ENCODE results near the gene KCNH4.
"Not testable (repeated sequence)": the region's sequence is repeated elsewhere in the genome, so short reads cannot be mapped to it uniquely, and the experiment has no call there.

Gene KCNH4

DNA sequence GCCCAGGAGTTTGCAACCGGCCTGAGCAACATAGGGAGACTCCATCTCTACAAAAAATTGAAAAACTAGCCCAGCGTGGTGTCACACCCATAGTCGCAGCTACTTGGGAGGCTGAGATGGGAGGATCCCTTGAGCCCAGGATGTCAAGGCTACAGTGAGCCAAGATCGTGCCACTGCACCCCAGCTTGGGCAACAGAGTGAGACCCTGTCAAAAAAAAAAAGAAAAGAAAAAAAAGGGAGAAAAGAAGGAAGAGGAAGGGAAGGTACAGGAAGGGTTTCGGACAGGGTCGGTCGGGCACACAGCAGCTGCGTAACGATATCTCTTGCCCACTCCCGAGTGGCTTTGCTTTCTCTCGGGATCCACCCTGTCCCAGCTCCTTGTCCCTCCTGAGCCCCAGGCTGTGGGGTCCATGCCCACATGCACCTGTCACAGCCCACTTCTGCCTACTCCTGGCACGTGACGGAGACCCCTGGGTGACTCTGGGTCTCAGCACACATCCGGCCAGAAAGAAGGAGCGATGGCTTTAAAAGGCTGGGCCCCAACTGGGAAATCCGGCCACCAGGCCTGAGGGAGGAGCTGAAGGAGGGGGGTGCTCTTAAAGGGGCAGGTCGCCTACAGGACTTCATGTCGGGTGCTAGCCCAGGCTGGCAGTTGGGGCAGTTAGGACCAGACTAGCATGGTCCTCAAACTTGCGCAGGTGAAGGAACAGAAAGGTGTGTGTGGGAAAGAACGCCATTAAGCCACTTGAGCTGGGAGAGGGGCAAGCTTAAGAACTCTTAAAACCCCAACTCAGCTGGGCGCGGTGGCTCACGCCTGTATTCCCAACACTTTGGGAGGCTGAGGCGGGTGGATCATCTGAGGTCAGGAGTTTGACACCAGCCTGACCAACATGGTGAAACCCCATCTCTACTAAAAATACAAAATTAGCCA lies 13.3 kb upstream of the KCNH4 start, which contains the start of gene GHDC:
TSS of gene GHDC (minus strand) at position 526 of the 931 bp plus-strand sequence. CDS start 913 bp downstream, outside the sequence.
- peak; percentile 69 for DNase-seq

GRCh38 chr17:42193216-42193968 lies 12.4 kb upstream of the KCNH4 start:
- DNase-seq: no peak

GRCh38 chr17:42192189-42193126 lies 11.5 kb upstream of the KCNH4 start:
- no peak for DNase-seq

- no peak for DNase-seq
Observed at GRCh38 chr17:42191275-42191608, 10.3 kb upstream of the KCNH4 start.

GRCh38 chr17:42190491-42191274 lies 9.7 kb upstream of the KCNH4 start:
- DNase-seq: no peak

GRCh38 chr17:42189651-42189965 lies 8.7 kb upstream of the KCNH4 start:
- DNase-seq: no peak

DNA sequence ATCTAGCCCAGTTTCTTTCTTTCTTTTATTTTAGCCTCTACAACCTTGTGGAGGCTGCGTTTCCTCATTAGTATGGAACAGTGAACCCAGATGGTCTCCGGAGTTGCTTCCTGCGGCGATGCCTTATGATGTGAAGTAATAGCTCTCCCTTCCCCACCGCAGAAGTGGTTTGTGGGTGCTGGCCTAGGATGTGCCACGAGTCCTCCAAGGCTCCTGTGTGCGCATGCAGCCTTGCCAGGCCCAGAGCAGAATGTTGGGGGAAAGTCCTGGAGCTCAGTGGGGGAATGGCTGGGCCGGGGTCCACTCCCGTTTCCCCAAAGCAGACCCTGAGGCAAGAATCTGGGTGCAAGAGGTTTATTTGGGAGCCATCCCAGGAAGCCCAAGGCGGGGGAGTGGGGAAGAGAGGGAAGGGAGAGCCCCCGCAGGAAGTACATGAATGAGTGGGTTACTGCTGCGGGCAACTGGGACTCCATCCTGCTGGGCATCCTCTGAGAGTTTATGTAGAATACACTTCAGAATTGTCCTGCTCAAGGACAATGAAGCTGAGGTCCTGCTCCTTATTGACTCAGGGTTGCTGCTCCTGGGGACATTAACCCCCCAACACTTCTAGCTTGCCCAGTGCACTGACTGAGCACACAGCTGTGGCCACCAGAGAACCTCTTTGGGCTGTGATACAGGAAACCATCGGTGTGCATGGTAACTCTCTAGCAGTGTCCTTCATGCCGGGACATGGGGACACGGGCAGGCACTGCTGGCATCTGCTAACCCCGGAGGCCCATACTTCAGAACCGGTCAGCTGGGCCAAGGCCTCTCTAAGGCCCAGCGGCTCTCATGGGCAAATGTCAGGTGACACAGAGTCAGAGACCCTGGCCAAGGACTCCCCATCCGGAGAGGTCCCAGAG lies 8.1 kb upstream of the KCNH4 start:
- DNase-seq: no peak

DNA sequence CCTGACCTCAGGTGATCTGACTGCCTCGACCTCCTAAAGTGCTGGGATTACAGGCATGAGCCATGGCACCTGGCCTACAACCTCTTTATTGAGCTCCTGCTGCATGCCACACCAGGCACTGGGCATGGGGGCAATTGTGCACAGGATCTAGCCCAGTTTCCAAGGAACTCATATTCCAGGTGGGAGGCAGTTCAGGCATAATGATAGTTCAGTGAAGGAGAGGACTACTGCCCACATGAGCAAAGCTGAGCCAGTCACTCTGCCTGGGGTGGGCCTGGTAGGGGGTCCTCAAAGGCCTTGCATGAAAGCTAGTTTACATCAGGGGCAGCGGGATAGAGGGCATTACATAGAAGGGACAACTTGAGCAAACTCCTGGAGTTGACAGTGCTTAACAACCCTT lies 6.9 kb upstream of the KCNH4 start:
- DNase-seq: no peak

DNA sequence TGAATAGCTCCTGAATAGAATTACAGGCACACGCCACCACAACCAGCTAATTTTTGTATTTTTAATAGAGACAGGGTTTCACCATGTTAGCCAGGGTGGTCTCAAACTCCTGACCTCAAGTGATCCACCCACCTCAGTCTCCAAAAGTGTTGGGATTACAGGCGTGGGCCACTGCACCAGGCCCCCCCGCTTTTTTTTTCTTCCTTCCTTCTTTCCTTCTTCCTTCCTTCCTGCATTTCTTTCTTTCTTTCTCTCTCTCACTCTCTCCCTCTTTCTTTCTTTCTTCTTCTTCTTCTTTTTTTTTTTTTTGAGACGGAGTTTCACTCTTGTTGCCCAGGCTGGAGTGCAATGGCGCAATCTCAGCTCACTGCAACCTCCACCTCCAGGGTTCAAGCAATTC lies 5.2 kb upstream of the KCNH4 start:
- not testable (repeated sequence) for DNase-seq

DNA sequence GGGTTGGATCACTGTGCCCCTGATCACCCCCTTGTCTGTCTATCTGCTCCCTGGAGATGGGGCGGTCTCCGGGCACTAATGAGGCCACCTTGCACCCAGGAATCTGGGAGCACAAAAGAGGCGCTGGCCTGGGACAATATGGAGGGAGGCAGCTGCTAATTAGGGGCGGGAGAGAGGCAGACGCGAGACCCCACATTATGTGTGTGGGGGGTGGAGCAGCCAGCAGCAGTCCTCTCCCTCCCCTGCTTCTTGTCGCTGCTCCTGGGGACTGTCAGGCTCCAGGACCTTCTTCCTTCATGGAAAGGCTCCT lies 4.6 kb upstream of the KCNH4 start:
- no peak for DNase-seq

- DNase-seq: no peak
Observed at GRCh38 chr17:42184713-42185620, 4.0 kb upstream of the KCNH4 start, which contains the start of gene HCRT. TSS of gene HCRT (minus strand) at chr17:42185452. CDS start at chr17:42185365, 87 bp downstream.

GRCh38 chr17:42183741-42184711 lies 3.1 kb upstream of the KCNH4 start:
- peak; percentile 60 for DNase-seq

DNA sequence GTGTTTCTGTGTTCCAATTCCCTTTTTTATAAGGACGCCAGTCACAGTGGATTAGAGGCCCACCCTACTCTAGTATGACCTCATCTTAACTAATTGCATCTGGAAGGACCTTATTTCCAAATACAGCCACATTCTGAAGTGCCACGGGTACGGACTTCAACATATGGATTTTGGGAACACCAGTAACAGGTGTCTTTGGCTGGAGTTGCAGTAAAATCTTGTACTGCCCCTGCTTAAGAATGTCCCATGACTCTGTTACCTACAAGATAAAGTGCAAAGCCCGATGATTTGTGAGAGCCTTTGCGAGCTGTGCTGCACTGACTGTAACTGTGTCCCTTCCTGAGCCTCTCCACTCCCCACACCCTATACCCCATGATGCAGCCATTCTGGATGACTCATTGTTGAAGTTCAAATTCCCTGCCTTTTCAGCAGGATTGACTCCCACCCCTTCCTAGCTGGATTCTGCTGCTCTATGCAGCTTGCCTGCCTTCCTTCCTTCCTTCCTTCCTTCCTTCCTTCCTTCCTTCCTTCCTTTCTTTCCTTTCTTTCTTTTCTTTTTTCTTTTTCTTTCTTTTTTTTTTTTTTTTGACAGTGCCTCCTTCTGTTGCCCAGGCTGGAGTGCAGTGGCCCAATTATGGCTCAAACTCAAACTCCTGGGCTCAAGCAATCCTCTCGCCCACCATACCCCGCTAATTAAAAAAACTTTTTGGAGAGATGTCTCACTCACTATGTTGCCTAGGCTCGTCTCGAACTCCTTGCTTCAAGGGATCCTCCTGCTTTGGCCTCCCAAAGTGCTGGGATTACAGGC lies 2.2 kb upstream of the KCNH4 start:
- DNase-seq: peak; percentile 21

GRCh38 chr17:42181851-42182207 lies 887 bp upstream of the KCNH4 start:
- no peak for DNase-seq

GRCh38 chr17:42180411-42180921 lies 476 bp downstream of the KCNH4 start:
- DNase-seq: no peak

DNA sequence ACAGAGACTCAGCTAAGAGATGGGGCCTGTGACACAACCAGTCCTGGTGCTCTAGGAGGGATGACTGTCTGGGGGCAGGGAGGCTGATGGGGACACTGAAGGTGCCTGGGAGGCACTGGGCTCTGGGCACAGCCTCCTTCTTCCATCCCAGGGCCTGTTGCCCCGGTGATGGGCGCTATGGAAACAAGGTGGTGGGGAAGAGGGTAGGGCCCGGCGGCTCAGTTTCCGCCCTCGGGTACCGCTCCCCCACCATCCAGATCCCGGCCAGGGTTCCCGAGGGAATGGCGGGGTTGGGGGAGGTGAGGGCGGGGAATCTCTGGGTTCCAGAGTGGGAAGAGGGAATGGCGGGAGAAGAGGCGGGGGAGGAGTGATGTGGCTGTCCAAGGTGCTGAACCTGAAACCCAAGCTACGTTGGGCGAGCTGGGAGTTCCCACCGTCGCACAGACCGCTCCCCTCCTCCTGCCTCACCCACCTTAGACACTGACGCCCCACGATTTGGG lies 981 bp downstream of the KCNH4 start:
- DNase-seq: peak; percentile 34

- DNase-seq: no peak
Observed at GRCh38 chr17:42179335-42179734, 1.6 kb downstream of the KCNH4 start.

DNA sequence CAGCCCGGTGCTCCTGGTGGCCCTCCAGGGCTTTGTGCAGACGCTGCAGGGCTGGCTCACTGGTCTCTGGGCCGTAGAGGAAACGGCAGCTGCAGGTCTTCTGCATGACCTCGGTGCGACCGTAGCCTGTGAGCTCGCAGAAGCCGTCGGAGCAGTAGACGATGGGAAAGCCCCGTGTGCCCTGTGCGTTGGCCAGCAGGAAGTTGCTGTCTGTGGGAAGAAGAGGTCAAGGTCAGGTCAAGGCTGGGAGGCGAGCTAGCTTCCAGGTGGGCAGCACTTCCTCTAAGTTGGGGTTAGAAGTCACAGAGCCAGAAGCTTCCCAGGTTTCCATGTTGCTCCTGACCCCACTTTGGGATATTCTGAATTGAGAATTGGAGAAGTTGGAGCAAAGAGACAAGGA lies 2.1 kb downstream of the KCNH4 start:
- no peak for DNase-seq

Measured in fibroblast of upper back skin (primary cell).